NCI-H146 treated with DMSO at 0.1 percent for 48 hours (cell line): ENCODE results near the gene ATRNL1.

Experiments used
- DNase-seq: peaks from one replicate; lab custom pipeline; 2025; ENCODE audit not compliant: unreplicated experiment; lab: John Stamatoyannopoulos, UW

The ATRNL1 gene

DNA sequence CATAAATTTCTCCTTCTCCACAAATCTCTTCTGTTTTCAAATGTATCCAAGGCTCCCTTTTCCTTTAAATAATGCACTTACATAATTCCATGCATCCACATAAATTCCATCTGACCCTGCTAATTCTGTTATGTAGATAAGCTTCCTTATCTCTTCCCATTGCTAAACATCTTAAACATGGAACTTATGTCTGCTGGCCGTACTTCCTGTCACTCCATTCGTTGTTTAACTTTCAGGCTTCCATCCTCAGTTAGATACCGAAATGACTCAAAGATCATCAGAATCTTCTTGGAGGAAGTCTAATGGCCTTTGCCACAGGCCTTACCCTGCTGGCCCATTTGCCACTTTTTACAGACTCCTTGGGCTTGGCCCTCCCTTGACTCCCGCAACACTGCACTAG lies 848.9 kb downstream of the ATRNL1 start:
- DNase-seq: no peak

DNA sequence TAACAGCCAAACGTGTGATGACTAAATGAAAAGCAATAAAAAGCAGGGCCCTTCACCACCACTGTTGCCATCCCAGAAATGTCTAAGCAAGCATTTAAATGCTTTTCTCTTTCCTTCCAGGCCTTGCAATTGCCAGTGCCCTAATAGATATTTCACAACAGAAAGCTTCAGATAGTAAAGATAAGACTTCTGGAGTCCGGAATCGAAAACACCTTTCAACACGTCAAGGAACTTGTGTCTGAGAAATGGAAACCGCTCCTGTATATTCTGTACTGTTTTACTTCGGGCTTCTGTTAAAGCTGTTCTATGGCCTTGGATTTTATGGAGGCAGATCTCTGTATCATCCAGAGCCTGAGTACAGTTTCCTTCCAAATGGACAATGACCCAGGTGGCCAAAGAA lies 851.4 kb downstream of the ATRNL1 start:
- no peak for DNase-seq

DNA sequence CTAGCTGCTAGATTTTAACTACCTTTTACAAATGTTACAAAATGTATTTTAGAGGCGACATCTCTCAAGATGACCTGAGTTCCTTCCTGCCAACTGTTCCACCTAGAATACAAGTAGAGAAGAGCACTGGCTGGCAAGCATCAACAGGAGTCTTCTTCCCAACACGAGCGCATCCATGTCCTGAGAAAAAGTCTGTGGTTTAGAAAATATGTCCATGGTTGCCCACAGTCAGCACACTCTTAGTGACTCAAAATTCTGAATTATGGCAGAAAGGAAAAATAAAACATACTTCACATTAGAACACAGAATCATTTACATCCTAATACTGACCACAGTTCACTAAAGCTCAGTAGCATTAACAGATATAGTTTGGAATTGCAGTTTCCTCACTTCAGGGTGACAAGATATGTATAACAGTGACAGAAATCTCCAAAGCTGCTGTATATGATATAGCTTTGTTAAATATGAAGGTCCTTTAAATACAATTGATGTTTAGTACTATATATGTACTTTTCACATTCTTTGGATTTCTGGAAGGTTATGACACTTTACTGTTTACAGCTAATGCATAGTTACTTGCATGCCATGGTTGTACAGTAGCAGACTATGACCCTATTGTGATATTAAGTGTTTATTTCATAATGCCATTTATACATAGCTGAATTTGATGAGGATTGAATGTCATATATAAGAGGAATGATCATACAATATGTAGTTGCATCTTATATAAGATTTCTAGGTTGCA lies 852.7 kb downstream of the ATRNL1 start:
- DNase-seq: no peak

DNA sequence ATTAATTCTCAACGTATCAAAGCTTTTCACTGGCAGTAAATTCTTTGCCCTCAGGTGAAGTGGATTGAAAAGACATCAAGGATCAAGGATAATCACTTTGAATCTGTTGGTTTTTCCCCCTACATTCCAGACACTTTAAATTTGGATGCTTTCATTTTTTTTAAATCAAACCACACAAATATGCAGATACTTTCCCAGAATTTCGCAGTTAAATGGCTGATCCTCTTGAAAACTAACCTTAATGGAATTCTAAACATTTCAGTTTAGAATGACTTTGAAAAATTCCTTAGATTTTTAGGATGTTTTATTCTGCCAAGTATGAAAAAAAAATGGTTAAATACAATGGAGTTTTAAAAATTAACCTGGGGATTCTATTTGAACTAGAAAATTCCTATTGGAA lies 853.9 kb downstream of the ATRNL1 start:
- no peak for DNase-seq

DNA sequence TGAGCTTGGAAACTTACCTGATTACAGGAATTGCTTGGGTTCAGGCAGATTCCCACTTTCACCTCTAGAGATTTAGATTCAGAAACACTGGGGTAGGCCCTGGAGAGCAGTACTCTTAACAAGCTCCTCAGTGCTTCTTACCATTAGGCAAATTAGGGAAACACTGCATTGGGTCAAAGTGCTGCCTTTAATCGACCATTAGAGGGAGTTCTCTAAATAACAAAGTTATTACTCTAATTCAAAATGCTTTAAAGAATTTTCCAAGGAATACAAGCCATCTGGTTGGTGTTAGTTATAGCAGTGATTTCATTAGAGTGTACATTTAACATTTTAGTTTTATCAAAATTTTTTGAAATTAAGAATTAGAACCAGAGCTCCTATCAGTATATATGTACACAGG lies 855.3 kb downstream of the ATRNL1 start:
- DNase-seq: no peak

DNA sequence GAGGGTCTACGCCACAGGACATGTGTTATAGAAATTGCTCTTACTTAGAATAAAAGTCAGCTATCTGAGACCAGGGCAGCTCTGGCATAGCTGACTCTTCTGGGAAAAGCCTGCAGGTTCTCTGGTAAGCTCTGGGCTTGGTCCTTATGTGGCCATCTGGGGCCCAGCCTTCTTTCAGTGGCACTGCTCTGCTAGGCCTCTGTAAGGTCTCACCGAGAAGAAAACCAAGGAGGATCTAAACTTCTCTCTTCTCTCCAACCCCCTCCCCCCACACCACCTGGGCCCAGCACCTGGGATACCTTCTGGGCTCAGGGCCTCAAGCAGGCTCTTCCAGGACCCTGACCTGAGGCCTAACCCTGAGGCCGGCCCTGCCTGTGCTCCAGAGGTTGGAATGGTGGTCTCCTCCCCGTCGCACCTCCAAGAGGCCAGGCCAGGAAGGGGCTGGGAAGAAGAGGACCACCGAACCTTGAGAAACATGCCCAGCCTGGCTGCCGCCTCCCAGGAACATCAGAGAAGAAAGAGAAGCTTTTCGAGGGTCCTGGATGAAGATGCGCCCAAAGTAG lies 856.2 kb downstream of the ATRNL1 start:
- DNase-seq: no peak

DNA sequence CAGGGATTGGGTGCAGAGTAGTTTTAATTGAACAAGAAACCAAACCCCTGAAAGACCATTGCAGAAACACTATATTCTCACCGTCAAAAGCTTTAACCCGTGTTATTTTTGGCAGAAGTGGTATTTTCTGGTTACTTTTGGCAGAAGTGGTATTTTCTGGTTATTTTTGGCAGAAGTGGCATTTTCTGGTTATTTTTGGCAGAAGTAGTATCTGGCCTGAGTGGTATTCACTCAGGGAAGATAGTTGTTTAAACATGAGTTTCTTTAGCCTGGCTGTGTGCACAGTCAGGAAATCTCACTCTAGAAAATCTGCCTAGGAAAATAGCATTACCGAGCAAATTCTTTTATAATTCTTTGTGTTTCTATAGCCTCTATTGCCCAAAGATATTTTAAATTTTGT lies 857.2 kb downstream of the ATRNL1 start:
- no peak for DNase-seq

DNA sequence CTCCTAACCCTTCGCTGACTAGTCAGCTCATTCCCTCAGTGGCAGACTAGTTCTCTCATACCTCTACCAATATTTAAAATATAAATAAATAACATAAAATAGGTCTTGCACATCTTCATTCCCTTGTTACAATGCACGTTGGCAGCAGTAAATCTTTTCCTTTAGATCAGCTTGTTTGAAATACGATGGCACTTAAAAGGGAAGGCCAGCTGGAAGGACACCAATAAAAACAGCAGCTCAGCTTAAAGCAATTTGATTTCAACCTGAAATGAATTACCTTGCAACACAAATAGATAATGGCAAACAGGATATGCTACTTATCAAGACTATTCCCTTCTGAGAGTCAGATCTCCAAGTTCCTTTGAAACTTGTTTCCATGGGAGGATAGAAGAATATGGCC lies 858.1 kb downstream of the ATRNL1 start:
- no peak for DNase-seq

DNA sequence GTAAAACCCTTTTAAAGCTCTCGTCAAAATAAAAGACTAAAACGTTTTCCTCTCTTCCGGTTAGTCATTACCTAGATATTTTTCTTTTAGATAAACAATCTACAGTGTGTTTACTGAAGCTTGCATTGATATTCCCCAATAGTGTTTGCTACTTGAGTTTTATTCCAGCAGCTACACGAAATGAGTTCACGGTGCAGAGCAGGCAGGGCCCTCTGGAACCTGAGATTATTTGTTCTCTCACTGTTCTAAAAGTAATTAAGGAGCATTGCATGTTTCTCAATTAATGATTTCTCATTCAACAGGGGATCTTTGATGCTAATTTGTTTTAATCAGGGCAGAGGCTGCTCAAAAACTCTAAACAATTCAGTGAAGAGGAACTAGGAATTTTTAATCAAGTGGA lies 860.1 kb downstream of the ATRNL1 start:
- DNase-seq: no peak

DNA sequence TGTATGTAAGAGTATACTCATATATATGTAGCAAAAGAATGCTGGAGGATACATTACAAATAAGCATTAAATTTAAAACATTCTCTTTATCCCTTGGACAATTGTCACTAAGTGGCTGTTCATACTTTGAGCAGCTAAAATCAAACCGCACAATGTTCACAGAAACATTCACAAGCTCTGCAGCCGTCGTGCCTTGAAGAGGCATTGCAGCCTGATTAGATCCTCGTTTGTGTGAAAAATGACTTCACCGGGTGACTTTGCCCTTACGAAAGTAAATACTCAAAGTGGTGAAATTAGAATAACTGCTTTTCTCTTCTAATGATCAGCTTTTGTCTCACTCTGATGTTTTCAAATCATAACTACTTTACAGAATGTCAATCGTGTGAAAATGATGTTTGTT lies 860.8 kb downstream of the ATRNL1 start:
- DNase-seq: no peak

DNA sequence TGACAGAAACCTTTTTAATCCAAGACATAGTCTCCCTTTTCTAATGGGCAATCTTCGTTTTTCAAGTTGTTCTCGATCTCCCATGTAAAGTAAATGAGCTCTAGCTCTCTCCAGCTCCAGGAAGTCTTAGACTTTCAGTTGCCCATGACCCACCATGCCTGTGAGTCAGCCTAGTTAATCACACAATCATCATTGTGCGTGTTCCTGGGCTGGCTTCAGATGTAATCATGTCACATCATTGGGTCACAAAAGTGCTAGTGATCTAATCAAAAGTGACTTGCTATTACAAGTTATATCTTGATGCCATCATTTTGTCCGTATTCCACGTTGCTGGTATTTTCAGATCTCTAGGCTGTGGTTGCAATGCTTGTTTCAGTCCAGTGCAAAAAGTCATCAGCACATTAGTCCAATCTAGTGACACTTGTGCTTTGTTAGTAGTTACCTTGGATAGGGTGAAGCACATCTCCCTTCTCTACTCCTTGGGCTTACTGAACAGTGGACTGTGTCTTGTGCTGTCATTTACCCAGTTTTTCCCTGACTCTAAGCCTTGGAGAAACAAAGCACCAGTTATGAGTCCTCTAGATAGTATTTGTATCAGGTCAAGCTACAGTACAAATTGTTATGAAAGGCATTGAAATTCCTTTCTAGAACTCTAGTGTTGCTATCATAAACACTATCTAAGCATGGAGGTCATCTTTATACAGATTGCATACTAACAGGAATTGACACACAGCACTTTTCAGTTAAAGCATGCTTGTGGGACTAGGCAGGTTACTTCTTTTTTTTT lies 863.3 kb downstream of the ATRNL1 start:
- no peak for DNase-seq

DNA sequence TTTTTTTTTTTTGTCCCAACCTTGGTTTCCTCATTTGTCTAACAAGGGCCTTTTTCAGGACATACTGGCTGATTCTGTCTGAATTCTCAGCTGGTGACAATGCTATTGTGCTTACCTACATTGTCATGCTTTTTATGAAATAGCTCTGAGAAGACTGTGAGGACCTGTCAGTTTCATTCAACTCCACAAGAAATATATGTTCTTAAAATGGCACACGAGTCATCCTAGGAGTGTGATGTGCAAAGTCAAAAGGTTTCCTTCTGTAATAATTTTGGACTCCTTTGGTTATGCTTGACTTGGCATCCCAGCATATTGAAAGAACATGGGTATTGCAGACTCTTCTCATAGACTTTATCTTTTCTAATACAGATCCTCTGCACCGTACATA lies 863.8 kb downstream of the ATRNL1 start:
- DNase-seq: no peak

DNA sequence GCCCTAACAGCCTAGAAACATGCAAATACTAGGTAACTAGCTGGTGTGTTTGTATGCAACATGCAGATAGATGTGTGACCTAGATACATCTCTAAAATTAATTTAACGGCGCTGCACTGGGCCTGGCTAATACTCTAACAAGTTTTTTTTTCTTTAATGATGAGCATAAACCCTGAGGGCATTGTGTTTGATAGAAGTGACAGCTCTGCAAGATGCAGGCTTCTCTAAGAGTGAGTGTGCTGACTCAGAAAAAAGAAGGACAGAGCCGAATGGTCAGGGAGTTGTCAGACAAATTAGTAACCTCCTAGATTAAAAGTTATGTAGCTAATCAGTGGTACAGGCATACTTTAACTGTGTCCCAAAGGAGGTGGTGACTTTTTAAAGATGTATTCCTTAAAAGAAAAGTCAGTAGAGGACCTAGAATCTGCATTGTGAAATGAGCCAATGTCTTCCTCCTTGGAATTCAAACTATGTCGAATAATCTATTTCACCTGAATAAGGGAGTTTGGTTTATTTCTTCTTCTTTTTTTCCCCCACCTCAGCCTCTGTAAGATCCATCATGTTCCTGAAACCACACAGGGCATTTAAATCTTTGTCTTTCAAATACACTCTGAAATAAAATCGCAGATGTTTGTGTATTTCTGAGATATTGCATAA lies 864.7 kb downstream of the ATRNL1 start:
- DNase-seq: no peak

DNA sequence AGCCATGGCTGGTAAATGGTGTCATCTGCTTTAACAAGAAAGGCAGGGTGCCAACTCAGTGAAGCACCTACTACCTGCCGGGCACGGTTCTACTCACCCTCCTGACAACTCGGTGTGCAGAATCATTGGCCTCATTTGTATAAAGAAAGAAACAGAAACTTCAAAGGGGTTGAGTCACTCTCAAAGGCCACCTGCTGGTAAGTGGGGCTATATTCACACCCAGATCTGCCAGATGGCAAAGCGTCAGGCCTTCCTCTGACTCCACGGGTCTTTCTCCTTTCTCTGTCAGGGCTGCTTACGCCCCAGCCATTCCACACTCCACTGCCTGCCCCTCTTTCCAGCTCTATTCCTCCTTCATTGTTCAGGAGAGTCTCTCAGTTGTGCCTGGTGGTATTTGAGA lies 870.7 kb downstream of the ATRNL1 start:
- DNase-seq: no peak

DNA sequence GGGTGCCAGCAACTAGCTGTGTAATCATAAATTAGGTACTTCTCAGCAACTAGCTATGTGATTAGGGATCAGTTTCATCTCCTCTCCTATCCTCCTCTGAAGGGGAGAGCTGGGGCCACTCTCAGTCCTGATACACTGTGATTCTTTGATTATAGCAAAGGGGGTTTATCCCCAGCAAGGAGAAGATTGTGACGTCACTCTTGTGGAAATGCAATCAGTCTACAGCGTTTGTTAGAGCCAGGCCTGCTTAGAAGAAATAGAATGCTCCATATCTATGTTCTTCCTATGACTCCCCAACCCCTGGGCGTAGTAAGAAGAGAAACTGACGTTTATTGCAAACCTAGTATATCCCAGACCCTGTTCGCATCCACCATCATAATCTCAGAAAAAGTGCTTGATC lies 871.7 kb downstream of the ATRNL1 start:
- no peak for DNase-seq

DNA sequence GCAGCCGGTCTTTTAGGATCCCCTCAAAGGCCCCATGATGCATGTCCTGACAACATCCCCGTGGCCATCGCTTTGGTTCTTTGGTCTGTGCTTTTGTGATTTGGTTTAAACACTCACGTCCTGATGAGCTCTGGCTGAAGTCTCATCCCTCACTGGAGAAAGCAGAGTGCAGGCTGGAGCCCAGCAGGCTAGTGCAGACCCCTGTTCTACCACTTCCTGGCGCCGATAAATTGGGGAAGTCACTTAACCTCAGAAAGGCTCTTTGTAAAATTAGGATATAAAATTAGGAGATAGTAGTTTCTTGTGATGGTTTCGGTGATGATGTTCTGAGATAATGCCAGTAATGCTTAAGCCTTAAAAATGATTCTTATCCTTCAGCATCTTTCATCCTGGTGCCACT lies 872.2 kb downstream of the ATRNL1 start:
- DNase-seq: no peak

DNA sequence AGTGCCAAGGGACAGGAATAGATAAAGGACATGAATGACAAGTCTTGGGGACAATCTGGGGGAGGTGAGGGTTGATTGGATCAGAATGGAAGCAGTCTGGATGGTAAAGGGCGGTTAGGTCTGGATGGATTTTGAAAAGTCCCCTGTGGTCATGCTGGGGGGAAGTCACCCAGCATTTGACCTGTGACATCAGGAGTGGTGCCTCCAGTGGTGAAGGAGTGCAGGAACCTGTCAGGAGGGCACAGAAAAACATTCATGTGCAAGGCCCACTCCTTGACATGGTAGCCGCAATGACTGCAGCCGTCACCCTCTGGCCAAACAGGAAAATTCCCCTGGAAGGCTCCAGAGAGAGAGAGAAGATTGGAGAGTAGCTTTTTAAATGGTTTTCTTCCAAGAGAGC lies 875.1 kb downstream of the ATRNL1 start:
- no peak for DNase-seq

DNA sequence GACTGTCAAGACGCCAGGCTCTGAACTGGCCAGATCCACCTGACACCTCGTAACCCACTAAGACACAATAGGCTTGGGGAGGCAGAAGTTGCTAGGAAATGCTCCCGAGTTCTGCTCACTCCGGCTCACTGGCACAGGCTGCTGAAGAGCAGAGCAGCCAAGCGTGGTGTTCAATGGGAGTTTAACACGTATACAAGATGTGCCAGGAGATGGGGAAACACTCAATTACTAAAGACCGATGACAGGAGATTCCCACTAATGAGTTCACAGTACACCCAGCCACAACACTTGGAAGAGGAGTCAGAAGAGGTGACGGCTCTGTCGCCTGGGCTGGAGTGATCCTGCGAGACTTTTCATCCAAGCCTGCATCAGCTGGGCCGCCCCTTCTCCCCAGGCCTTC lies 876.4 kb downstream of the ATRNL1 start:
- DNase-seq: no peak

DNA sequence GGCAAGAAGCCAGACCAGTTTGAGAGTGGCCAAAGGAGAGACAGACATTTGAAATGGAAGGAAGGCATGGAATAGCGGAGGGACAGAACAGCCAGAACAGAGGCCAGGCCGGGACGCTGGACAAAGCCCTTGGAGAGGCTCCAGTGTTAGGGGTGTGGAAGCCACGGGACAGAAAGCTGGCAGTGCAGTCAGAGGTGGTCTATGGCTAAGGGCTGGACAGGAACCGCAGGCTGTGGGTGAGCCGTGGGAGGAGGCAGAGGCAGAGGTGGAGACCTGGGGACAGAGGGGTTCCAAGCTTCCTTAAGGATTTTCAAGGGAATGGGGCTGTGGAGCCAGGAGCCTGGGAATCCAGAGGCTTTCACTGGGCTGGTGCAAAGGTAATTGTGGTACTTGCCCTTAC lies 878.8 kb downstream of the ATRNL1 start:
- no peak for DNase-seq

DNA sequence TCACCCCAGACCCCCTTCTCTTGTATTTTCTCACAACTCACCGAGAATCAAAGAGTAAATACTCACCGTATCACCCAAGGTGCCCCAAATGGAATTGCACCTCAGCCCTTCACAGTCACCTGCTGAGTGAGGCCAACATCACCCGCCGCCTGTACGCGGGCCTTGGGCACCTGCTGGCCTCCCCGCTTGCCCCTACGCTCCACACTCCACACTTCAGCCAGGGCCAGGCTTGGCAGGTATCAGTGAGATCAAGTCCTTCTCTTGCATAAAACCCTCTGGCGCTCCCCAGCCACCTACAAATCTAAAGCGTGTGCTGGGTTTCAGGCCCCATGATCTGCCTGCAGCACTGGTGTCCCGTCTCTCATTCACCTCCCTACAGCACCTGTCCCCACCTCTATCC lies 879.3 kb downstream of the ATRNL1 start:
- DNase-seq: no peak

DNA sequence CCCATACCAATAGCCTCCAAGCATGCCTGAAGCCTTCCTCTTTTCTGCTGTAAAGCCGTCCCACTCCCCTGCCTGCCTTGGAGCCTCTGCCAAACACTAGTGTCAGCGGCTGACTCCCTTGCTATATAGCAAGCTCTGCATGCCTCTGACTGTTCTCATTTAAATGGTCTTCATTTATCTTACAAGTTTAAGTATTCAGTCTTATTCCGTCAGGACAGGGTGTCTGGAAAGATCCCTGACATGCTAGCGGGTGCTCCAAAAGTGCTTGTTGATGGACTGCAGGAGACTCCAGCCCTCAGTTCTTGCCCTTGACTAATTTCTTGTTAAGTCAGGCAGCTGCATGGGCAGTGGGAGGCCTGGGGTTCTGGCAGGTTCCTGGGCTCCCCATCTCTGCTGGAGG lies 881.2 kb downstream of the ATRNL1 start:
- no peak for DNase-seq
